Dermis microvascular lymphatic vessel endothelial cell (primary cell): Measurements from ENCODE around the gene CDC20B. TPM values are rescaled to one million over a fixed set of nuclear protein-coding genes. Genes with fewer than 3 reads are reported as not detected.

Experiments used
- DNase-seq, 2 donors: peaks; one replicate each; pipeline versions ENCODE4 v3.0.0 to v3.0.0-alpha.2; 2010; ENCODE audit warnings: low read depth in 2 of 2
- total RNA-seq: library from RNA; depleted of rRNA; stranded (reverse); fragments of >200 nt; gene quantifications from 2 replicates; pipeline ENCODE4 v1.2.1, GENCODE V29; 2014

CDC20B gene
- not detected in 2 replicates for total RNA-seq

GRCh38 chr5:55172937-55173686 is at the start of gene CDC20B:
Gene CDC20B, minus strand, starts transcription at chr5:55173177. Its CDS starts 177 bp downstream, at chr5:55173000.
- peak in 1 of 2 donors; percentile 84 for DNase-seq

- no peak for DNase-seq
These were observed 49.4 kb upstream of the CDC20B start for GRCh38 chr5:55222092-55222984.

- peak in 1 of 2 donors; percentile 24 for DNase-seq
These were observed 47.6 kb upstream of the CDC20B start for GRCh38 chr5:55220433-55221185.

- DNase-seq: no peak
These were observed 46.8 kb upstream of the CDC20B start for GRCh38 chr5:55219770-55220169.

- DNase-seq: no peak
These were observed 46.0 kb upstream of the CDC20B start for GRCh38 chr5:55218967-55219366.

GRCh38 chr5:55211184-55211874 is 38.4 kb upstream of the CDC20B start:
- no peak for DNase-seq

- peak; percentile 8 to 11 for DNase-seq
These were observed 32.0 kb upstream of the CDC20B start for GRCh38 chr5:55205001-55205400.

GRCh38 chr5:55191165-55191564 is 18.2 kb upstream of the CDC20B start:
- DNase-seq: no peak

GRCh38 chr5:55188656-55189540 is 15.9 kb upstream of the CDC20B start:
- no peak for DNase-seq

GRCh38 chr5:55187370-55187769 is 14.4 kb upstream of the CDC20B start:
- DNase-seq: peak; percentile 20 to 39

- DNase-seq: no peak
These were observed 7.0 kb upstream of the CDC20B start for GRCh38 chr5:55180016-55180415.

- DNase-seq: no peak
These were observed 4.1 kb upstream of the CDC20B start for GRCh38 chr5:55177078-55177477.

- peak in 1 of 2 donors; percentile 44 for DNase-seq
These were observed 3.3 kb upstream of the CDC20B start for GRCh38 chr5:55176176-55176818.

- no peak for DNase-seq
These were observed 2.8 kb upstream of the CDC20B start for GRCh38 chr5:55175781-55176175.

- no peak for DNase-seq
These were observed 782 bp upstream of the CDC20B start for GRCh38 chr5:55173687-55174230.

- DNase-seq: peak; percentile 74 to 86
These were observed 702 bp downstream of the CDC20B start for GRCh38 chr5:55172051-55172899.

- no peak for DNase-seq
These were observed 1.5 kb downstream of the CDC20B start for GRCh38 chr5:55171471-55171870.

GRCh38 chr5:55162666-55163065 is 10.3 kb downstream of the CDC20B start:
- DNase-seq: no peak
